Stomach (tissue), 9 donors: ENCODE results near the gene CCDC191. TPM values are rescaled to one million over a fixed set of nuclear protein-coding genes. Genes with fewer than 3 reads are reported as not detected.

ENCODE experiments used
- DNase-seq, 2 donors: peaks; one replicate each; pipeline versions ENCODE4 v3.0.0 to v3.0.0-alpha.2; 2013 to 2019
- H3K27ac ChIP-seq, 5 donors: fragments of 200-600 bp in 4 of 5; sonication (generic) in 4 of 5; one replicate each; pipeline ENCODE4 v1.5.1; 2013 to 2019; ENCODE audit warnings: mild to moderate bottlenecking in 1 of 5, moderate library complexity in 1 of 5
- H3K27me3 ChIP-seq, 3 donors: fragments of 200-600 bp; sonication (generic); one replicate each; pipeline ENCODE4 v1.5.1; 2017 to 2019; ENCODE audit warnings: mixed run types in 1 of 3
- H3K36me3 ChIP-seq, 4 donors: fragments of 200-600 bp; sonication (generic); 1 replicate in 3 of 4; 2 replicates in 1 of 4; pipeline ENCODE4 v1.5.1; 2016 to 2019
- H3K4me1 ChIP-seq, 4 donors: fragments of 200-600 bp; sonication (generic); one replicate each; pipeline ENCODE4 v1.5.1; 2016 to 2019
- H3K4me3 ChIP-seq, 4 donors: fragments of 200-600 bp; sonication (generic) in 3 of 4; one replicate each; pipeline ENCODE4 v1.5.1; 2016 to 2019; ENCODE audit warnings: mild to moderate bottlenecking in 1 of 4
- H3K9me3 ChIP-seq, 4 donors: fragments of 200-600 bp; sonication (generic); one replicate each; pipeline ENCODE4 v1.5.1; 2016 to 2019
- EP300 ChIP-seq: sonication (generic); formaldehyde crosslinking; IDR thresholded peaks from one replicate; pipeline ENCODE4 v1.6.1; 2017; ENCODE audit warnings: antibody characterized with exemption
- POLR2A ChIP-seq, 4 donors: fragments of 450-650 bp; IDR thresholded peaks; one replicate each; pipeline ENCODE4 v1.6.1; 2016; ENCODE audit warnings: antibody characterized with exemption in 4 of 4, control low read depth in 2 of 4, mild to moderate bottlenecking in 1 of 4, moderate library complexity in 1 of 4
- POLR2AphosphoS5 ChIP-seq, 3 donors: sonication (generic); formaldehyde crosslinking; IDR thresholded peaks; one replicate each; pipeline ENCODE4 v1.6.1; 2016; ENCODE audit warnings: antibody characterized with exemption in 3 of 3
- WGBS, 5 donors: extraction: QIAGEN DNeasy Blood & Tissue Kit in 3 of 5; methylation state at CpG; one replicate each; pipeline versions ENCODE4 v1.1.5 to v1.1.7; 2013 to 2018; 5-methylcytosine and 5-hydroxymethylcytosine counted together
- intact Hi-C: fragments of 100-400 bp; cut with DNase I; formaldehyde crosslinking; loops from one replicate; pipeline ENCODE4 v1.15.1; 2023; ENCODE audit warnings: low total_unique reads
- polyA plus RNA-seq, 3 donors: library from polyadenylated mRNA; stranded (reverse); fragments of 200-250 nt; gene quantifications; one replicate each; pipeline ENCODE4 v1.2.3, GENCODE V29; 2013
- total RNA-seq, 5 donors: library from RNA; depleted of rRNA; stranded (reverse); fragments of >200 nt; gene quantifications; one replicate each; pipeline versions ENCODE4 v1.1.0 to v1.2.3, GENCODE V29; 2014 to 2016
- TF ChIP-seq, protein P1 (sequence below), 7 experiments: fragments of 450-650 bp in 4 of 7; fragments of 200-600 bp in 3 of 7; sonication (generic) in 3 of 7; IDR thresholded peaks; one replicate each; pipeline ENCODE4 v1.5.1; 2016 to 2019; ENCODE audit warnings: antibody characterized with exemption in 7 of 7, control low read depth in 2 of 7, mild to moderate bottlenecking in 1 of 7
- donor health status: healthy with polysubstance abuse.
- donor health status: Bipolar disorder and iron deficiency.
- donor health status: healthy.

The CCDC191 gene
- total and polyA plus RNA-seq, 8 donors = 1.4 to 21.0 (median 3.8) TPM

GRCh38 chr3:114026331-114026730, 30.0 kb downstream of the CCDC191 start:
- intact Hi-C loops = no loop called here
- no peak for DNase-seq
- 77 to 90% (median 83%) methylated on average over 2 of the region's 2 CpGs for WGBS, 5 donors
- TF ChIP-seq POLR2A (IDR thresholded peaks at IDR 0.05) = no peak
- TF ChIP-seq EP300 = no peak
- TF ChIP-seq, protein P1, sequence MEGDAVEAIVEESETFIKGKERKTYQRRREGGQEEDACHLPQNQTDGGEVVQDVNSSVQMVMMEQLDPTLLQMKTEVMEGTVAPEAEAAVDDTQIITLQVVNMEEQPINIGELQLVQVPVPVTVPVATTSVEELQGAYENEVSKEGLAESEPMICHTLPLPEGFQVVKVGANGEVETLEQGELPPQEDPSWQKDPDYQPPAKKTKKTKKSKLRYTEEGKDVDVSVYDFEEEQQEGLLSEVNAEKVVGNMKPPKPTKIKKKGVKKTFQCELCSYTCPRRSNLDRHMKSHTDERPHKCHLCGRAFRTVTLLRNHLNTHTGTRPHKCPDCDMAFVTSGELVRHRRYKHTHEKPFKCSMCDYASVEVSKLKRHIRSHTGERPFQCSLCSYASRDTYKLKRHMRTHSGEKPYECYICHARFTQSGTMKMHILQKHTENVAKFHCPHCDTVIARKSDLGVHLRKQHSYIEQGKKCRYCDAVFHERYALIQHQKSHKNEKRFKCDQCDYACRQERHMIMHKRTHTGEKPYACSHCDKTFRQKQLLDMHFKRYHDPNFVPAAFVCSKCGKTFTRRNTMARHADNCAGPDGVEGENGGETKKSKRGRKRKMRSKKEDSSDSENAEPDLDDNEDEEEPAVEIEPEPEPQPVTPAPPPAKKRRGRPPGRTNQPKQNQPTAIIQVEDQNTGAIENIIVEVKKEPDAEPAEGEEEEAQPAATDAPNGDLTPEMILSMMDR (IDR thresholded peaks at IDR 0.05) = no peak
- no peak for TF ChIP-seq POLR2AphosphoS5 (IDR thresholded peaks at IDR 0.05)
- Histone ChIP-seq H3K9me3 (no peaks in the 10 kb centered on the region), H3K27me3 (no peaks in the 10 kb centered on the region), H3K4me3 (no peak overlapping the region), H3K4me1 (no peaks in the 10 kb centered on the region), H3K27ac (no peak overlapping the region), H3K36me3 (peaks cover 0 to 9% (median 3%) of the 10 kb centered on the region in 4 donors)

- H3K9me3 ChIP-seq = no peaks in the 10 kb centered on the region
- H3K4me1 ChIP-seq = no peaks in the 10 kb centered on the region
- H3K27me3 ChIP-seq = no peaks in the 10 kb centered on the region
- peaks cover 0 to 5% (median 0%) of the 10 kb centered on the region in 4 donors for H3K36me3 ChIP-seq
- no peak overlapping the region for H3K4me3 ChIP-seq
- intact Hi-C loops = no loop called here
- 88 to 96% (median 94%) methylated on average over 2 of the region's 2 CpGs for WGBS, 5 donors
- TF ChIP-seq EP300 (no peak), POLR2A (IDR thresholded peaks at IDR 0.05) (no peak), POLR2AphosphoS5 (IDR thresholded peaks at IDR 0.05) (no peak)
- TF ChIP-seq, protein P1 (IDR thresholded peaks at IDR 0.05) = no peak
- DNase-seq = no peak
- H3K27ac ChIP-seq = no peak overlapping the region
Observed at GRCh38 chr3:114025451-114025850, 30.9 kb downstream of the CCDC191 start.

GRCh38 chr3:114022145-114022802, 34.1 kb downstream of the CCDC191 start:
- DNase-seq = no peak
- TF ChIP-seq, protein P1 (IDR thresholded peaks at IDR 0.05) = no peak
- TF ChIP-seq EP300 = no peak
- TF ChIP-seq POLR2A (IDR thresholded peaks at IDR 0.05) = no peak
- TF ChIP-seq POLR2AphosphoS5 (IDR thresholded peaks at IDR 0.05) = no peak
- WGBS, 5 donors = 66 to 84% (median 76%) methylated on average over 4 of the region's 4 CpGs

GRCh38 chr3:114020907-114021306, 35.4 kb downstream of the CCDC191 start:
- H3K4me3 ChIP-seq = no peak overlapping the region
- H3K27me3 ChIP-seq = no peaks in the 10 kb centered on the region
- no peaks in the 10 kb centered on the region for H3K4me1 ChIP-seq
- intact Hi-C loops = no loop called here
- H3K9me3 ChIP-seq = no peaks in the 10 kb centered on the region
- TF ChIP-seq, protein P1 (IDR thresholded peaks at IDR 0.05) = no peak
- TF ChIP-seq POLR2A (IDR thresholded peaks at IDR 0.05) (no peak), EP300 (no peak), POLR2AphosphoS5 (IDR thresholded peaks at IDR 0.05) (no peak)
- H3K36me3 ChIP-seq = peaks cover 0 to 4% (median 0%) of the 10 kb centered on the region in 4 donors
- WGBS, 5 donors = 71 to 87% (median 83%) methylated on average over 2 of the region's 2 CpGs
- no peak overlapping the region for H3K27ac ChIP-seq
- DNase-seq = no peak

More at GRCh38 chr3:114022145-114022802, 34.1 kb downstream of the CCDC191 start:
- Histone ChIP-seq H3K4me1 (no peaks in the 10 kb centered on the region), H3K36me3 (peaks cover 0 to 4% (median 0%) of the 10 kb centered on the region in 4 donors), H3K27ac (no peak overlapping the region), H3K27me3 (no peaks in the 10 kb centered on the region), H3K4me3 (no peak overlapping the region), H3K9me3 (no peaks in the 10 kb centered on the region)
- intact Hi-C loops = no loop called here
